Caco-2 (cell line): ENCODE results near the gene PIP4K2A. TPM values are rescaled to one million over a fixed set of nuclear protein-coding genes. Genes with fewer than 3 reads are reported as not detected.

Source experiments
- BruUV-seq: library from RNA; stranded (reverse); fragments of 400-500 nt; replicated peaks from 2 replicates; lab custom pipeline; 2021; lab: Mats Ljungman, UMichigan
- CTCF ChIA-PET: fragments of 300-600 bp; sonication (Branson Sonifier 250); formaldehyde crosslinking; loops from one replicate; lab custom pipeline; 2022; ENCODE audit warnings: antibody characterized with exemption; lab: Charles Lee
- POLR2A ChIA-PET: fragments of 300-600 bp; sonication (Branson Sonifier 250); formaldehyde crosslinking; loops from one replicate; lab custom pipeline; 2022; ENCODE audit warnings: antibody characterized with exemption; lab: Charles Lee
- DNase-seq, 2 experiments: peaks; one replicate each; pipeline versions ENCODE4 v3.0.0 to v3.0.0-alpha.2; 2020 to 2022
- H3K27me3 ChIP-seq: replicated peaks from 2 replicates; pipeline ENCODE4 v1.6.0; 2011; ENCODE audit warnings: low read length; ENCODE audit not compliant: control insufficient read depth, insufficient read depth
- H3K36me3 ChIP-seq: 2 replicates; pipeline ENCODE4 v1.5.1; 2011; ENCODE audit warnings: low read length; ENCODE audit not compliant: control insufficient read depth, insufficient read depth
- H3K4me1 ChIP-seq: fragments of 250-450 bp; sonication (Bioruptor Pico); 2 replicates; pipeline ENCODE4 v1.5.1; 2020; ENCODE audit warnings: mild to moderate bottlenecking
- H3K4me3 ChIP-seq: 2 replicates; pipeline ENCODE4 v1.5.1; 2011; ENCODE audit warnings: low read depth, mild to moderate bottlenecking, control low read depth, low read length
- H3K9me3 ChIP-seq: fragments of 250-450 bp; sonication (Bioruptor Pico); 2 replicates; pipeline ENCODE4 v1.5.1; 2020; ENCODE audit warnings: mild to moderate bottlenecking, moderate library complexity
- H3K27ac Mint-ChIP-seq: one replicate; pipeline ENCODE4 v1.8.0; 2022; ENCODE audit warnings: mixed read lengths; ENCODE audit not compliant: unreplicated experiment
- H3K27me3 Mint-ChIP-seq: one replicate; pipeline ENCODE4 v1.8.0; 2022; ENCODE audit warnings: mixed read lengths; ENCODE audit not compliant: insufficient read depth, unreplicated experiment
- H3K36me3 Mint-ChIP-seq: one replicate; pipeline ENCODE4 v1.8.0; 2022; ENCODE audit warnings: mild to moderate bottlenecking, mixed read lengths; ENCODE audit not compliant: insufficient read depth, unreplicated experiment
- H3K4me1 Mint-ChIP-seq: one replicate; pipeline ENCODE4 v1.8.0; 2022; ENCODE audit warnings: low read depth, mixed read lengths; ENCODE audit not compliant: unreplicated experiment
- H3K4me3 Mint-ChIP-seq: one replicate; pipeline ENCODE4 v1.8.0; 2022; ENCODE audit warnings: mild to moderate bottlenecking, moderate library complexity, mixed read lengths; ENCODE audit not compliant: unreplicated experiment
- H3K9me3 Mint-ChIP-seq: one replicate; pipeline ENCODE4 v1.8.0; 2022; ENCODE audit warnings: mixed read lengths; ENCODE audit not compliant: unreplicated experiment
- CTCF ChIP-seq, 2 experiments: fragments of 200-600 bp in 1 of 2; IDR thresholded peaks; 1 replicate in 1 of 2; 2 replicates in 1 of 2; pipeline versions ENCODE4 v1.5.1 to v1.8.0; 2011 to 2022; ENCODE audit warnings: antibody characterized with exemption in 1 of 2, control low read depth in 1 of 2, inconsistent platforms in 1 of 2, low read depth in 1 of 2, low read length in 1 of 2, mild to moderate bottlenecking in 1 of 2, moderate library complexity in 1 of 2; ENCODE audit not compliant: insufficient read depth in 1 of 2, severe bottlenecking in 1 of 2, unreplicated experiment in 1 of 2
- intact Hi-C: fragments of 100-400 bp; cut with micrococcal nuclease; formaldehyde crosslinking; loops from one replicate; pipeline ENCODE4 v1.10.0; 2022; ENCODE audit not compliant: unreplicated experiment
- total RNA-seq: library from RNA; stranded (reverse); gene quantifications from 2 replicates; pipeline ENCODE4 v1.2.3, GENCODE V29; 2022

Gene PIP4K2A
- total RNA-seq, 1 experiment from 2014 or later = 26.9 TPM

GRCh38 chr10:22617516-22617915, 96.9 kb downstream of the PIP4K2A start:
- ChIA-PET POLR2A (no interaction called here), CTCF (no interaction called here)
- peak in 1 of 2 experiments; percentile 22 for TF ChIP-seq CTCF (IDR thresholded peaks at IDR 0.05; ENCODE audit: insufficient read depth in 1 of 2, low read depth in 1 of 2, low read length in 1 of 2, severe bottlenecking in 1 of 2, unreplicated experiment in 1 of 2)
- DNase-seq = no peak
- Histone ChIP-seq H3K4me3 (no peak overlapping the region), H3K27me3 (no peaks in the 10 kb centered on the region), H3K36me3 (no peaks in the 10 kb centered on the region), H3K9me3 (no peaks in the 10 kb centered on the region), H3K4me1 (peaks cover 56% of the 10 kb centered on the region)
- H3K27ac Mint-ChIP-seq = peak overlapping the region; percentile 64
- H3K36me3 Mint-ChIP-seq = peaks cover 4% of the 10 kb centered on the region
- intact Hi-C loops = loop anchor here (5.0 kb wide), 1 partner anchor 40 kb away; no protein-coding TSS in a partner anchor
- no peaks in the 10 kb centered on the region for H3K27me3 Mint-ChIP-seq
- no TSS peak for BruUV-seq
- H3K4me1 Mint-ChIP-seq = peaks cover 44% of the 10 kb centered on the region
- peak overlapping the region; percentile 48 for H3K4me3 Mint-ChIP-seq
- no peaks in the 10 kb centered on the region for H3K9me3 Mint-ChIP-seq

DNA sequence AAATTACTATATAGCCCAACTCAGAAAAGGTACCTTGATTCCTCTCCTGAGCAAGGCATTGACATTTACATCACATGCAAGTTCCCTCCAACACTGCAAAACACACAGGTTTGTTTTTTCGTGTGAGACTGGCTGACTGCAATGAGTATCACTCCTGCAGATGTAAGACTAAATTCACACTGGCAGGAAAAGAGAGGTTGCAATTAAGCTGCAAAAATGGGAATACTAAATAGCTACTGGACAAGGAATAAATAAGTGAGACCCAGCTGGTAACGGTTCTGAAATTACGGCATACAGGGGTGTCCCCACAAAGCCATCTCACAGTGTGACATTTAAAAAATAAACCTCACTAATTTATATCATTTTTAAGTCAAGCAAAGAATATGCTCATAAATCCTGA, 97.3 kb downstream of the PIP4K2A start:
- H3K27me3 ChIP-seq = no peaks in the 10 kb centered on the region
- ChIA-PET CTCF (no interaction called here), POLR2A (no interaction called here)
- no TSS peak for BruUV-seq
- Mint-ChIP-seq H3K36me3 (peaks cover 9% of the 10 kb centered on the region), H3K27ac (peak overlapping the region; percentile 64), H3K4me1 (peaks cover 47% of the 10 kb centered on the region), H3K27me3 (no peaks in the 10 kb centered on the region), H3K9me3 (no peaks in the 10 kb centered on the region), H3K4me3 (no peak overlapping the region)
- no peak for DNase-seq
- no peak overlapping the region for H3K4me3 ChIP-seq
- H3K9me3 ChIP-seq = no peaks in the 10 kb centered on the region
- no peaks in the 10 kb centered on the region for H3K36me3 ChIP-seq
- peaks cover 56% of the 10 kb centered on the region for H3K4me1 ChIP-seq
- intact Hi-C loops = loop anchor here (5.0 kb wide), 1 partner anchor 40 kb away; no protein-coding TSS in a partner anchor
- TF ChIP-seq CTCF (IDR thresholded peaks at IDR 0.05; ENCODE audit: insufficient read depth in 1 of 2, low read depth in 1 of 2, low read length in 1 of 2, severe bottlenecking in 1 of 2, unreplicated experiment in 1 of 2) = no peak

DNA sequence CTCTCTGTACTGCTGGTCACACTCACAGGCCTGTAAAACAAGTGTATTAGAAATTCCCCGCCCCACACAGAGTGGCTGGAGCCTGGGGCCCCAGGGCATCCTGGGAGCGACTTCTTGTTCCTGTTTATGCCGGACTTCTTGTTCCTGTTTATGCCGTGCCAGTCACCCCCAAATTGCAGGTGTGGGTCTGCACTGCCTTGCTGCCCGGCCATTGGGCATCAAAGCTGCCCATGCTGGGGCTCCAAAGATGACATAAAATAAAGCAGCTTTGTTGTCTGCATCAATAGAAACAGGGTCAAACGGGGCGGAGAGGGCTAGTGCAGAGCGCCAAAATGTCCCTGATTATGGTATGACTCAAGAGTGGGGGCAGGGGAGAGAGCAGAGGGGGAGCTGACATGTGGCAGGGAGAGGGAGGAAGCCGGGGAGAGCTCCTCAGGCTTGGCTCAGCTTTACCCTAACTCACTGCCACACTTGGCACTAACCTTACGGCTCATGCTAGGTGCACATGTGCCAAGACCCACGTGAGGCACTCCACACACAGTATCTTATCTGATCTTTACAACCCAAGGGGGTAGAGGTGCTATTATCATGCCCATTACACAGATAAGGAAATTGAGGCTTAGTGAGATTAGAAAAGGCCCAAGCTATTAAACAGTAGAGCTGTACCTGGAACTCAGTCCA, 98.4 kb downstream of the PIP4K2A start:
- H3K4me1 Mint-ChIP-seq = peaks cover 49% of the 10 kb centered on the region
- no peak overlapping the region for H3K4me3 ChIP-seq

More for the DNA sequence above, 98.4 kb downstream of the PIP4K2A start:
- no peak for DNase-seq
- peaks cover 56% of the 10 kb centered on the region for H3K4me1 ChIP-seq
- H3K27me3 ChIP-seq = no peaks in the 10 kb centered on the region
- ChIA-PET POLR2A (no interaction called here), CTCF (no interaction called here)
- BruUV-seq = no TSS peak
- Mint-ChIP-seq H3K27ac (peak overlapping the region; percentile 15), H3K27me3 (no peaks in the 10 kb centered on the region), H3K4me3 (no peak overlapping the region), H3K36me3 (peaks cover 16% of the 10 kb centered on the region), H3K9me3 (no peaks in the 10 kb centered on the region)
- no peaks in the 10 kb centered on the region for H3K36me3 ChIP-seq
- TF ChIP-seq CTCF (IDR thresholded peaks at IDR 0.05; ENCODE audit: insufficient read depth in 1 of 2, low read depth in 1 of 2, low read length in 1 of 2, severe bottlenecking in 1 of 2, unreplicated experiment in 1 of 2) = no peak
- H3K9me3 ChIP-seq = no peaks in the 10 kb centered on the region
- intact Hi-C loops = loop anchor here (5.0 kb wide), 1 partner anchor 41 kb away; no protein-coding TSS in a partner anchor
